Measurements from ENCODE around the gene ST8SIA5. TPM values are rescaled to one million over a fixed set of nuclear protein-coding genes. Genes with fewer than 3 reads are reported as not detected.

ST8SIA5 gene
- total and polyA plus RNA-seq, 2 experiments from 2014 or later: 3.3 to 4.8 TPM

DNA sequence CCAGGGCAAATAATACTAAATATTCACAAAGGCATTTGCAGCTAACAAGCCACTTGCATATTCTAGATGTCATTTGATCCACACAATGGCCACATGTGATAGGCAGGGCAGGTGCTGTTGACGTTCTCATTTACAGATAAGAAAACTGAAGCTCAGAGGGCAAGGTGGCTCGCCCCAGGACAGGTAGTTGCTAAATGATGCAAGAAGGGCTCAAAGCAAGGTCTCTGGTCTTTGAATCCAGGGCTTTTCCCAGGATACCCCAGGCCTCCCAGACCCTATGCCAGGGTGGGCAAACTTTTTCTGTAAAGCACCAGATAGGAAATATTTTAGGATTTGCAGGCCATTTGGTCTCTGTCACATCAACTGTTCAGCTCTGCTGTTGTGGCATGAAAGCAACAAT lies 135.0 kb downstream of the ST8SIA5 start (continued):
- TF ChIP-seq, protein P1, sequence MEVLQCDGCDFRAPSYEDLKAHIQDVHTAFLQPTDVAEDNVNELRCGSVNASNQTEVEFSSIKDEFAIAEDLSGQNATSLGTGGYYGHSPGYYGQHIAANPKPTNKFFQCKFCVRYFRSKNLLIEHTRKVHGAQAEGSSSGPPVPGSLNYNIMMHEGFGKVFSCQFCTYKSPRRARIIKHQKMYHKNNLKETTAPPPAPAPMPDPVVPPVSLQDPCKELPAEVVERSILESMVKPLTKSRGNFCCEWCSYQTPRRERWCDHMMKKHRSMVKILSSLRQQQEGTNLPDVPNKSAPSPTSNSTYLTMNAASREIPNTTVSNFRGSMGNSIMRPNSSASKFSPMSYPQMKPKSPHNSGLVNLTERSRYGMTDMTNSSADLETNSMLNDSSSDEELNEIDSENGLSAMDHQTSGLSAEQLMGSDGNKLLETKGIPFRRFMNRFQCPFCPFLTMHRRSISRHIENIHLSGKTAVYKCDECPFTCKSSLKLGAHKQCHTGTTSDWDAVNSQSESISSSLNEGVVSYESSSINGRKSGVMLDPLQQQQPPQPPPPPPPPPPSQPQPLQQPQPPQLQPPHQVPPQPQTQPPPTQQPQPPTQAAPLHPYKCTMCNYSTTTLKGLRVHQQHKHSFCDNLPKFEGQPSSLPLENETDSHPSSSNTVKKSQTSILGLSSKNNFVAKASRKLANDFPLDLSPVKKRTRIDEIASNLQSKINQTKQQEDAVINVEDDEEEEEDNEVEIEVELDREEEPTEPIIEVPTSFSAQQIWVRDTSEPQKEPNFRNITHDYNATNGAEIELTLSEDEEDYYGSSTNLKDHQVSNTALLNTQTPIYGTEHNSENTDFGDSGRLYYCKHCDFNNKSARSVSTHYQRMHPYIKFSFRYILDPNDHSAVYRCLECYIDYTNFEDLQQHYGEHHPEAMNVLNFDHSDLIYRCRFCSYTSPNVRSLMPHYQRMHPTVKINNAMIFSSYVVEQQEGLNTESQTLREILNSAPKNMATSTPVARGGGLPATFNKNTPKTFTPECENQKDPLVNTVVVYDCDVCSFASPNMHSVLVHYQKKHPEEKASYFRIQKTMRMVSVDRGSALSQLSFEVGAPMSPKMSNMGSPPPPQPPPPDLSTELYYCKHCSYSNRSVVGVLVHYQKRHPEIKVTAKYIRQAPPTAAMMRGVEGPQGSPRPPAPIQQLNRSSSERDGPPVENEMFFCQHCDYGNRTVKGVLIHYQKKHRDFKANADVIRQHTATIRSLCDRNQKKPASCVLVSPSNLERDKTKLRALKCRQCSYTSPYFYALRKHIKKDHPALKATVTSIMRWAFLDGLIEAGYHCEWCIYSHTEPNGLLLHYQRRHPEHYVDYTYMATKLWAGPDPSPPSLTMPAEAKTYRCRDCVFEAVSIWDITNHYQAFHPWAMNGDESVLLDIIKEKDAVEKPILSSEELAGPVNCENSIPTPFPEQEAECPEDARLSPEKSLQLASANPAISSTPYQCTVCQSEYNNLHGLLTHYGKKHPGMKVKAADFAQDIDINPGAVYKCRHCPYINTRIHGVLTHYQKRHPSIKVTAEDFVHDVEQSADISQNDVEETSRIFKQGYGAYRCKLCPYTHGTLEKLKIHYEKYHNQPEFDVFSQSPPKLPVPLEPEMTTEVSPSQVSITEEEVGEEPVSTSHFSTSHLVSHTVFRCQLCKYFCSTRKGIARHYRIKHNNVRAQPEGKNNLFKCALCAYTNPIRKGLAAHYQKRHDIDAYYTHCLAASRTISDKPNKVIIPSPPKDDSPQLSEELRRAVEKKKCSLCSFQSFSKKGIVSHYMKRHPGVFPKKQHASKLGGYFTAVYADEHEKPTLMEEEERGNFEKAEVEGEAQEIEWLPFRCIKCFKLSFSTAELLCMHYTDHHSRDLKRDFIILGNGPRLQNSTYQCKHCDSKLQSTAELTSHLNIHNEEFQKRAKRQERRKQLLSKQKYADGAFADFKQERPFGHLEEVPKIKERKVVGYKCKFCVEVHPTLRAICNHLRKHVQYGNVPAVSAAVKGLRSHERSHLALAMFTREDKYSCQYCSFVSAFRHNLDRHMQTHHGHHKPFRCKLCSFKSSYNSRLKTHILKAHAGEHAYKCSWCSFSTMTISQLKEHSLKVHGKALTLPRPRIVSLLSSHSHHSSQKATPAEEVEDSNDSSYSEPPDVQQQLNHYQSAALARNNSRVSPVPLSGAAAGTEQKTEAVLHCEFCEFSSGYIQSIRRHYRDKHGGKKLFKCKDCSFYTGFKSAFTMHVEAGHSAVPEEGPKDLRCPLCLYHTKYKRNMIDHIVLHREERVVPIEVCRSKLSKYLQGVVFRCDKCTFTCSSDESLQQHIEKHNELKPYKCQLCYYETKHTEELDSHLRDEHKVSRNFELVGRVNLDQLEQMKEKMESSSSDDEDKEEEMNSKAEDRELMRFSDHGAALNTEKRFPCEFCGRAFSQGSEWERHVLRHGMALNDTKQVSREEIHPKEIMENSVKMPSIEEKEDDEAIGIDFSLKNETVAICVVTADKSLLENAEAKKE (CRISPR knock-in tag; IDR thresholded peaks at IDR 0.05): no peak
- TF ChIP-seq, protein P2, sequence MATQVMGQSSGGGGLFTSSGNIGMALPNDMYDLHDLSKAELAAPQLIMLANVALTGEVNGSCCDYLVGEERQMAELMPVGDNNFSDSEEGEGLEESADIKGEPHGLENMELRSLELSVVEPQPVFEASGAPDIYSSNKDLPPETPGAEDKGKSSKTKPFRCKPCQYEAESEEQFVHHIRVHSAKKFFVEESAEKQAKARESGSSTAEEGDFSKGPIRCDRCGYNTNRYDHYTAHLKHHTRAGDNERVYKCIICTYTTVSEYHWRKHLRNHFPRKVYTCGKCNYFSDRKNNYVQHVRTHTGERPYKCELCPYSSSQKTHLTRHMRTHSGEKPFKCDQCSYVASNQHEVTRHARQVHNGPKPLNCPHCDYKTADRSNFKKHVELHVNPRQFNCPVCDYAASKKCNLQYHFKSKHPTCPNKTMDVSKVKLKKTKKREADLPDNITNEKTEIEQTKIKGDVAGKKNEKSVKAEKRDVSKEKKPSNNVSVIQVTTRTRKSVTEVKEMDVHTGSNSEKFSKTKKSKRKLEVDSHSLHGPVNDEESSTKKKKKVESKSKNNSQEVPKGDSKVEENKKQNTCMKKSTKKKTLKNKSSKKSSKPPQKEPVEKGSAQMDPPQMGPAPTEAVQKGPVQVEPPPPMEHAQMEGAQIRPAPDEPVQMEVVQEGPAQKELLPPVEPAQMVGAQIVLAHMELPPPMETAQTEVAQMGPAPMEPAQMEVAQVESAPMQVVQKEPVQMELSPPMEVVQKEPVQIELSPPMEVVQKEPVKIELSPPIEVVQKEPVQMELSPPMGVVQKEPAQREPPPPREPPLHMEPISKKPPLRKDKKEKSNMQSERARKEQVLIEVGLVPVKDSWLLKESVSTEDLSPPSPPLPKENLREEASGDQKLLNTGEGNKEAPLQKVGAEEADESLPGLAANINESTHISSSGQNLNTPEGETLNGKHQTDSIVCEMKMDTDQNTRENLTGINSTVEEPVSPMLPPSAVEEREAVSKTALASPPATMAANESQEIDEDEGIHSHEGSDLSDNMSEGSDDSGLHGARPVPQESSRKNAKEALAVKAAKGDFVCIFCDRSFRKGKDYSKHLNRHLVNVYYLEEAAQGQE (IDR thresholded peaks at IDR 0.05; ENCODE audit: unreplicated experiment): no peak

DNA sequence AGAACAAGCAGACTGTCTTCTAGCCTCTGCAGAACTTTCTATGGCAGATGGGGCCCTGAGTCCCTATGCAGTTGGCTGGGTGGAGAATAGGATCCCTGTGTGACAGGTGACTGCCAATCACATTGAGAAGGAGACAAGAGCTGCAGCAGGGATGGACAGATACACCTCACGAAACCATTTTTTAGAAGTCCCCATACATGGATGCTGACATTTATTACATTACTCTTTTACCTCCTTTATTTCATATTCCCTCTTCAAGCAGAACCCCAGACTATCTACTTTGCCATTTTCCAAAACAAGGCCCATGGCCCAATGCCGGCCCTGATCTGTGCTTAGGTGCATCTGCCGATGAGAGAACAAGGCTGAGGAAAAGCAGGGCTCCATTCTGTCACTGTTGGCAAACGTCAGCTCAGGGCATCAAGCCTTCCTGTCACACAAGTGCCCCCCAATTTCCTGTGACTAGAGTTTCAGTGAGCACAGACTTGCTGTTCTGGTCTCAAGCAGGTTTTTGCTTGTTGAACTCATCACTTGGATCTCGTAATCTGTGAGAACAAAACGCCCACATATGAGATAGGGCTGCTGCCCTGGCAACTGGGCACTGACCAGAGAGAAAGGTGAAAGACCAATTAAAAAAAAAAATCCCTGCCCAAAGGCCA lies 135.6 kb downstream of the ST8SIA5 start:
- Histone ChIP-seq H4K20me1 (replicated peaks; ENCODE audit: insufficient read depth) (no peaks in the 10 kb centered on the region), H3F3A (replicated peaks; ENCODE audit: low read depth) (no peaks in the 10 kb centered on the region), H3K27me3 (ENCODE audit: insufficient read depth) (no peaks in the 10 kb centered on the region), H3K36me3 (ENCODE audit: insufficient read depth) (no peaks in the 10 kb centered on the region), H3K79me2 (replicated peaks; ENCODE audit: insufficient read depth) (no peaks in the 10 kb centered on the region), H2AFZ (no peak overlapping the region), H3K4me3 (no peak overlapping the region), H3K4me1 (ENCODE audit: insufficient read depth) (no peaks in the 10 kb centered on the region), H3K4me2 (no peak overlapping the region), H3K9me2 (ENCODE audit: insufficient read depth) (no peaks in the 10 kb centered on the region), H3K27ac (ENCODE audit: low read depth) (no peak overlapping the region)
- Mint-ChIP-seq H3K4me3 (no peak overlapping the region), H3K9me3 (no peaks in the 10 kb centered on the region), H3K27me3 (ENCODE audit: insufficient read depth, low read depth, poor library complexity) (peaks cover 3% of the 10 kb centered on the region), H3K4me1 (peaks cover 6% of the 10 kb centered on the region; the same call in 2 of the 3 replicates), H3K27ac (no peak overlapping the region), H3K36me3 (ENCODE audit: low read depth) (no peaks in the 10 kb centered on the region)
- DNase-seq (ENCODE audit: low spot score) (no peak), ATAC-seq (no peak)
- TF ChIP-seq, protein P3, sequence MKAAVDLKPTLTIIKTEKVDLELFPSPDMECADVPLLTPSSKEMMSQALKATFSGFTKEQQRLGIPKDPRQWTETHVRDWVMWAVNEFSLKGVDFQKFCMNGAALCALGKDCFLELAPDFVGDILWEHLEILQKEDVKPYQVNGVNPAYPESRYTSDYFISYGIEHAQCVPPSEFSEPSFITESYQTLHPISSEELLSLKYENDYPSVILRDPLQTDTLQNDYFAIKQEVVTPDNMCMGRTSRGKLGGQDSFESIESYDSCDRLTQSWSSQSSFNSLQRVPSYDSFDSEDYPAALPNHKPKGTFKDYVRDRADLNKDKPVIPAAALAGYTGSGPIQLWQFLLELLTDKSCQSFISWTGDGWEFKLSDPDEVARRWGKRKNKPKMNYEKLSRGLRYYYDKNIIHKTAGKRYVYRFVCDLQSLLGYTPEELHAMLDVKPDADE (IDR thresholded peaks at IDR 0.05): no peak
- TF ChIP-seq ZNF114 (CRISPR knock-in tag; IDR thresholded peaks at IDR 0.05) (no peak), STAT1 (IDR thresholded peaks at IDR 0.05; ENCODE audit: unreplicated experiment) (no peak)
